RWPE2 (cell line): ENCODE data around the gene FAM78B.

Experiments used
- ATAC-seq: fragments of 200-7000 bp; cut with Tn5 transposase; 3 replicates; pipeline ENCODE4 v1.9.1; 2021; ENCODE audit warnings: low read depth
- DNase-seq: peaks from one replicate; pipeline ENCODE4 v3.0.0-alpha.2; 2020; ENCODE audit warnings: low spot score
- H3K27ac ChIP-seq: fragments of 450-650 bp; 2 replicates; pipeline ENCODE4 v1.5.1; 2017; ENCODE audit warnings: mild to moderate bottlenecking; ENCODE audit not compliant: poor library complexity, severe bottlenecking
- H3K27me3 ChIP-seq: fragments of 250-450 bp; sonication (Bioruptor Pico); 2 replicates; pipeline ENCODE4 v1.5.1; 2021; ENCODE audit warnings: mild to moderate bottlenecking, moderate library complexity; ENCODE audit not compliant: insufficient read depth, poor library complexity, severe bottlenecking
- H3K36me3 ChIP-seq: fragments of 250-450 bp; sonication (Bioruptor Pico); 2 replicates; pipeline ENCODE4 v1.5.1; 2020; ENCODE audit warnings: low read depth, mild to moderate bottlenecking, moderate library complexity
- H3K4me1 ChIP-seq: fragments of 250-450 bp; sonication (Bioruptor Pico); 2 replicates; pipeline ENCODE4 v1.5.1; 2021; ENCODE audit warnings: mild to moderate bottlenecking, moderate library complexity; ENCODE audit not compliant: insufficient read depth, poor library complexity, severe bottlenecking
- H3K4me3 ChIP-seq: fragments of 250-450 bp; sonication (Bioruptor Pico); 2 replicates; pipeline ENCODE4 v1.5.1; 2021; ENCODE audit warnings: mild to moderate bottlenecking, moderate library complexity; ENCODE audit not compliant: severe bottlenecking
- H3K9me3 ChIP-seq: fragments of 250-450 bp; sonication (Bioruptor Pico); 2 replicates; pipeline ENCODE4 v1.5.1; 2021; ENCODE audit warnings: mild to moderate bottlenecking, moderate library complexity; ENCODE audit not compliant: severe bottlenecking
- CTCF ChIP-seq: fragments of 450-650 bp; IDR thresholded peaks from one replicate; pipeline ENCODE4 v1.5.1; 2017; ENCODE audit warnings: mild to moderate bottlenecking, moderate library complexity; ENCODE audit not compliant: poor library complexity, severe bottlenecking

FAM78B gene

GRCh38 chr1:166113031-166113430 lies 53.8 kb downstream of the FAM78B start:
- no peaks in the 10 kb centered on the region for H3K36me3 ChIP-seq
- H3K27me3 ChIP-seq: no peaks in the 10 kb centered on the region
- no peak for ATAC-seq
- no peak for TF ChIP-seq CTCF
- H3K27ac ChIP-seq: no peak overlapping the region
- no peak overlapping the region for H3K4me3 ChIP-seq
- no peaks in the 10 kb centered on the region for H3K4me1 ChIP-seq
- no peaks in the 10 kb centered on the region for H3K9me3 ChIP-seq
- DNase-seq: no peak

DNA sequence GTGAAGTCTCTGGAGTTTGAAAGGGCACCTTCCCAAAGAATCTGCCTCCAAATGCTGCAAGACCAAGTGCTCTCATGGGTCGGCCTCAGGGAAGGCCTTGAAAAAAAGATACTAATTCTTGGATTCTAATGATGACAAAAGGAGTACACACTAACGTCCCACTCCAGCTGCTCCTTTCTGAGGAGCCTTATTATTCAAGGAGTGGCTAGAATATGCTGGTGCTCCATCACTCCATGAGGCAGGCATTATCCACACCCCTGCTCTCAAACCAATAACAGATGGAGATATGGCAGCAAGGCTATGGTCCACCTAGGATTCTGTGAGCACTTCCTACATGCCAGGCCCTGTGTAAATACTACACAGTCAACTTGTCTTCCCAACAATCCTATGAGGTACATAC lies 54.4 kb downstream of the FAM78B start:
- DNase-seq: no peak
- Histone ChIP-seq H3K9me3 (no peaks in the 10 kb centered on the region), H3K4me3 (no peak overlapping the region), H3K36me3 (no peaks in the 10 kb centered on the region), H3K27ac (no peak overlapping the region), H3K27me3 (no peaks in the 10 kb centered on the region), H3K4me1 (no peaks in the 10 kb centered on the region)
- no peak for TF ChIP-seq CTCF
- ATAC-seq: no peak

DNA sequence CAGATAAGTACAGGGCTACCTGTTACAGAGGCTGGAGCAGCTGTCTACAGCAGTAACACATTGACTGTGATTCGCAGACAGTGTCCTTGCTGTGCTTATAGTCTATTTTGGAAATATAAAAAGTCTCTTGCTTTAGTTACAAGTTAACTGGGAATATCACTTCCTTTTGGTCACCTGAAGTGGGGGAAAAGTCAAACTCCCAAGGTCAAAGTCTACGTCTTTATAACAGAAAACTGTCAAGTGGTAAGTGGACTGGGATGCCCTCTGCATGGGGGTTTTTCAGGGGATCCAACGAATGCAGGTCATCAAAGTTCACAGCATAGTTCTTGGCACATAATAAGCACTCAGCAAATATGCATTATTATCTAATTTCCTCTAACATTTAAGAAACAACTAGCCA lies 55.4 kb downstream of the FAM78B start:
- Histone ChIP-seq H3K36me3 (no peaks in the 10 kb centered on the region), H3K9me3 (no peaks in the 10 kb centered on the region), H3K4me1 (no peaks in the 10 kb centered on the region), H3K4me3 (no peak overlapping the region), H3K27me3 (no peaks in the 10 kb centered on the region), H3K27ac (no peak overlapping the region)
- ATAC-seq (no peak), DNase-seq (no peak)
- no peak for TF ChIP-seq CTCF

GRCh38 chr1:166090244-166090643 lies 76.6 kb downstream of the FAM78B start:
- no peak for TF ChIP-seq CTCF
- Histone ChIP-seq H3K4me1 (no peaks in the 10 kb centered on the region), H3K27me3 (no peaks in the 10 kb centered on the region), H3K36me3 (no peaks in the 10 kb centered on the region), H3K27ac (no peak overlapping the region), H3K9me3 (no peaks in the 10 kb centered on the region), H3K4me3 (no peak overlapping the region)
- ATAC-seq (no peak), DNase-seq (no peak)

- H3K9me3 ChIP-seq: no peaks in the 10 kb centered on the region
- no peaks in the 10 kb centered on the region for H3K4me1 ChIP-seq
- no peaks in the 10 kb centered on the region for H3K27me3 ChIP-seq
- no peak overlapping the region for H3K4me3 ChIP-seq
- no peaks in the 10 kb centered on the region for H3K36me3 ChIP-seq
- H3K27ac ChIP-seq: no peak overlapping the region
- no peak for DNase-seq
- TF ChIP-seq CTCF: no peak
- no peak for ATAC-seq
These were observed 77.0 kb downstream of the FAM78B start for GRCh38 chr1:166089804-166090203.
